HFF-Myc (cell line): Measurements from ENCODE around the gene NMNAT3.

ENCODE experiments used
- DNase-seq: peaks from one replicate; pipeline ENCODE4 v3.0.0-alpha.2; 2011; ENCODE audit warnings: low read depth; ENCODE audit errors: extremely low read depth
- H3K4me3 ChIP-seq: replicated peaks from 2 replicates; pipeline ENCODE4 v1.5.1; 2011; ENCODE audit warnings: low read depth, mild to moderate bottlenecking, control low read depth, low read length
- TF ChIP-seq, protein P1 (sequence below): IDR thresholded peaks from 2 replicates; pipeline ENCODE4 v1.5.1; 2012; ENCODE audit warnings: mild to moderate bottlenecking, low read depth, low read length, control low read depth; ENCODE audit errors: missing control alignments

The NMNAT3 gene

DNA sequence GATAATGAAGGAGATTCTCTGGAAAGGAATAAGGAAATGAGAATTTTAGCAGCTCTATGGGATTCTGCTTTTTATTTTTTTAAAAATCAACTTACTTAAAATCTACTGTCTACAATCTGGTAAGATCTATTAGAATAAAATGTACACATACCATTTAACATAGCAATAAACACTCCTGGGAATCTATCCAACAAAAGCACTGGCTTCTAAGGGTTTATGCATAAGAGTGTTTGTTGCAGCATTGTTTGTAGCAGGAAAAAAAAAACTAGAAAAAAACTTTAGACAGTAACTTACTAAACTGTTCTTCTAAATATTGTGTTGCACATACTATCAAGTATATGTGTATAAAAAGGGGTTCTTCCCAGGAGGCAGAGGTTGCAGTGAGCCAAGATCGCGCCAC lies 122.5 kb downstream of the NMNAT3 start:
- DNase-seq = no peak
- H3K4me3 ChIP-seq = no peak overlapping the region
- TF ChIP-seq, protein P1, sequence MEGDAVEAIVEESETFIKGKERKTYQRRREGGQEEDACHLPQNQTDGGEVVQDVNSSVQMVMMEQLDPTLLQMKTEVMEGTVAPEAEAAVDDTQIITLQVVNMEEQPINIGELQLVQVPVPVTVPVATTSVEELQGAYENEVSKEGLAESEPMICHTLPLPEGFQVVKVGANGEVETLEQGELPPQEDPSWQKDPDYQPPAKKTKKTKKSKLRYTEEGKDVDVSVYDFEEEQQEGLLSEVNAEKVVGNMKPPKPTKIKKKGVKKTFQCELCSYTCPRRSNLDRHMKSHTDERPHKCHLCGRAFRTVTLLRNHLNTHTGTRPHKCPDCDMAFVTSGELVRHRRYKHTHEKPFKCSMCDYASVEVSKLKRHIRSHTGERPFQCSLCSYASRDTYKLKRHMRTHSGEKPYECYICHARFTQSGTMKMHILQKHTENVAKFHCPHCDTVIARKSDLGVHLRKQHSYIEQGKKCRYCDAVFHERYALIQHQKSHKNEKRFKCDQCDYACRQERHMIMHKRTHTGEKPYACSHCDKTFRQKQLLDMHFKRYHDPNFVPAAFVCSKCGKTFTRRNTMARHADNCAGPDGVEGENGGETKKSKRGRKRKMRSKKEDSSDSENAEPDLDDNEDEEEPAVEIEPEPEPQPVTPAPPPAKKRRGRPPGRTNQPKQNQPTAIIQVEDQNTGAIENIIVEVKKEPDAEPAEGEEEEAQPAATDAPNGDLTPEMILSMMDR = no peak

DNA sequence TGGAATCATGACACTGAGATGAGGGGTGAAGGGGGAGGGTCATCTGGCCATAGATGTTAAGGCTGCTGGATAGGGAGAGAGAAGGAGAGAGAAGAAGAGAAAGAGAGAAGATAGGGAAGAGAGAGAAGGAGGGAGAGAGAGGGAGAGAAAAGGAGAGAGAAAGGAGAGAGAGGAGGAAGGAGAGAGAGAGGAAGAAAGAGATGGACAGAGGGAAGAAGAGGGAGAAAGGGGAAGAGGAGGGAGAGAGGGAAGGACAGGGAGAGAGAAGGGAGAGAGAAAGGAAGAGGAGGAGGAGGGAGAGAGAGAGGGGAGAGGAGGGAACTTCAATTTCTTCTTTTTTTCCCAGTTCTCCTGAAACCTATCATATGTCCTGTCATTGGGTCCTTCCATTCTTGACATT lies 123.1 kb downstream of the NMNAT3 start:
- DNase-seq = no peak
- TF ChIP-seq, protein P1 = no peak
- no peak overlapping the region for H3K4me3 ChIP-seq

GRCh38 chr3:139552632-139553365 lies 125.0 kb downstream of the NMNAT3 start:
- no peak overlapping the region for H3K4me3 ChIP-seq
- DNase-seq = no peak
- TF ChIP-seq, protein P1 = no peak

- no peak for DNase-seq
- H3K4me3 ChIP-seq = no peak overlapping the region
- TF ChIP-seq, protein P1 = no peak
These were observed 129.0 kb downstream of the NMNAT3 start for GRCh38 chr3:139548801-139549200.

GRCh38 chr3:139547666-139548065 lies 130.1 kb downstream of the NMNAT3 start:
- TF ChIP-seq, protein P1 = no peak
- no peak overlapping the region for H3K4me3 ChIP-seq
- no peak for DNase-seq

GRCh38 chr3:139546772-139547171 lies 131.0 kb downstream of the NMNAT3 start:
- H3K4me3 ChIP-seq = no peak overlapping the region
- TF ChIP-seq, protein P1 = no peak
- no peak for DNase-seq

- no peak for DNase-seq
- no peak overlapping the region for H3K4me3 ChIP-seq
- TF ChIP-seq, protein P1 = no peak
These were observed 136.1 kb downstream of the NMNAT3 start for GRCh38 chr3:139541532-139542288.
